Measurements from ENCODE around the gene C17orf58. TPM values are rescaled to one million over a fixed set of nuclear protein-coding genes. Genes with fewer than 3 reads are reported as not detected.

C17orf58 gene
- total RNA-seq, 4 donors from 2014 or later = 6.4 to 10.7 (median 7.2) TPM

- Histone ChIP-seq H3K4me1 (peaks cover 12 to 43% (median 21%) of the 10 kb centered on the region in 3 donors), H3K27ac (peak overlapping the region; percentile 91 to 98 (median 97)), H3K36me3 (no peaks in the 10 kb centered on the region), H3K9me3 (no peaks in the 10 kb centered on the region), H3K27me3 (no peaks in the 10 kb centered on the region), H3K4me3 (peak overlapping the region; percentile 66 to 89 (median 72))
- 0% methylated on average over 7 to 13 of the region's 144 CpGs for WGBS, 2 donors
- intact Hi-C loops (cut with DNase I) = no loop called here
- peak in 1 of 6 experiments; percentile 32 for TF ChIP-seq CTCF (IDR thresholded peaks at IDR 0.05)
- peak in 2 of 4 donors; percentile 67 for TF ChIP-seq POLR2A (IDR thresholded peaks at IDR 0.05)
- no peak for DNase-seq
These were observed 2.9 kb downstream of the C17orf58 start for GRCh38 chr17:67993153-67993997.

GRCh38 chr17:67992548-67993152, 3.6 kb downstream of the C17orf58 start:
- WGBS, 2 donors = 7 to 9% methylated on average over 12 to 13 of the region's 18 CpGs
- peaks cover 12 to 43% (median 21%) of the 10 kb centered on the region in 3 donors for H3K4me1 ChIP-seq
- no peak for TF ChIP-seq POLR2A (IDR thresholded peaks at IDR 0.05)
- TF ChIP-seq CTCF (IDR thresholded peaks at IDR 0.05) = no peak
- H3K27me3 ChIP-seq = no peaks in the 10 kb centered on the region
- H3K4me3 ChIP-seq = peak overlapping the region; percentile 65 to 89 (median 72)
- intact Hi-C loops (cut with DNase I) = no loop called here
- H3K27ac ChIP-seq = peak overlapping the region; percentile 90 to 98 (median 97)
- no peak for DNase-seq
- no peaks in the 10 kb centered on the region for H3K9me3 ChIP-seq
- no peaks in the 10 kb centered on the region for H3K36me3 ChIP-seq

- 94% methylated on average over 3 to 4 of the region's 4 CpGs for WGBS, 2 donors
- no peak overlapping the region for H3K4me3 ChIP-seq
- H3K27me3 ChIP-seq = no peaks in the 10 kb centered on the region
- no peaks in the 10 kb centered on the region for H3K36me3 ChIP-seq
- DNase-seq = no peak
- intact Hi-C loops (cut with DNase I) = no loop called here
- no peaks in the 10 kb centered on the region for H3K9me3 ChIP-seq
- TF ChIP-seq POLR2A (IDR thresholded peaks at IDR 0.05) (no peak), CTCF (IDR thresholded peaks at IDR 0.05) (no peak)
- H3K27ac ChIP-seq = no peak overlapping the region
- peaks cover 12 to 34% (median 16%) of the 10 kb centered on the region in 3 donors for H3K4me1 ChIP-seq
These were observed 5.4 kb downstream of the C17orf58 start for GRCh38 chr17:67990909-67991308.

- Histone ChIP-seq H3K36me3 (peaks cover 0 to 26% (median 0%) of the 10 kb centered on the region in 3 donors), H3K4me1 (peaks cover 0 to 6% (median 1%) of the 10 kb centered on the region in 3 donors), H3K27me3 (no peaks in the 10 kb centered on the region), H3K9me3 (no peaks in the 10 kb centered on the region), H3K4me3 (no peak overlapping the region), H3K27ac (no peak overlapping the region)
- TF ChIP-seq CTCF (IDR thresholded peaks at IDR 0.05) (no peak), POLR2A (IDR thresholded peaks at IDR 0.05) (no peak)
- intact Hi-C loops (cut with DNase I) = no loop called here
- WGBS, 2 donors = 73 to 81% methylated on average over 3 of the region's 3 CpGs
- DNase-seq = no peak
These were observed 12.9 kb downstream of the C17orf58 start for GRCh38 chr17:67983383-67983688.
